GM19238 (cell line): ENCODE measurements around the gene SRGN.
"Not testable (repeated sequence)": the region's sequence is repeated elsewhere in the genome, so short reads cannot be mapped to it uniquely, and the experiment has no call there.

Experiments
- DNase-seq: peaks from one replicate; pipeline ENCODE4 v3.0.0; 2011; ENCODE audit warnings: low spot score; ENCODE audit not compliant: insufficient read length

Gene SRGN, protein sequence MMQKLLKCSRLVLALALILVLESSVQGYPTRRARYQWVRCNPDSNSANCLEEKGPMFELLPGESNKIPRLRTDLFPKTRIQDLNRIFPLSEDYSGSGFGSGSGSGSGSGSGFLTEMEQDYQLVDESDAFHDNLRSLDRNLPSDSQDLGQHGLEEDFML

DNA sequence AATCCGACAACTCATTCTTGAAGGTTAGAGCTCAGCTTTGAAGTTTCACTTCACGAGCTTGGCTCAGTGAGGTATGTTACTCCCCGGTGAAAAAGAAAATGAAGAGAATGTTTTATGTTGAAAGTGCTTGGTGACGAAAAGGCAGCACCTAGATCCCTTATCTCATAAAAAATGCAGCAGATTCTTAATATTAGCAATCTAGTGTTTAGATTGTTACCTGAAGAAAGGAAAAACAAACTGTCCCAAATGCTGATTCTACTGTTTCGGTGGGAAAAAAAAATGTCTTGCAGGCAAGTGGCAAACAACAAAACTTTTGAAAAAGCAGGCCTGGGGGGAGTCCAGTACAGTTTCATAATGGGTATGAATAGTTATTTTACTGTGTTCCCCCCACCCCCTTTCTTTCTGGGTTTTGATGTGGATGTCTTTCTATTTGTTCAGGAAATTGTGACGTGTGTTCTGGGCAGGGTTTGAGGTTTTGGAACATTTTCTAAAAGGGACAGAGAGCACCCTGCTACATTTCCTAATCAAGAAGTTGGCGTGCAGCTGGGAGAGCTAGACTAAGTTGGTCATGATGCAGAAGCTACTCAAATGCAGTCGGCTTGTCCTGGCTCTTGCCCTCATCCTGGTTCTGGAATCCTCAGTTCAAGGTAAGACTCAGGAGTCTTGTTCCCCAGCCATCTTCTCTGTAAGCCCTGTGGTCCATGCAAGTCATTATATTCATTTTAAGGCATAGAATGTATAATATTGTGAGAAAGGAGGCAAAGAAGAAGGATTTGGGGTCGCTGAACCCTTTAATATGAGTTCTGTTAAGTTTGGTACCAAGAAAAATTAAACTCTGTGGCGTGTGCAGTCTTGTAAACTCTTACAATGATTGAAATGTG lies at the start of gene SRGN:
Gene SRGN, plus strand, starts transcription at position 514 of the 881 bp plus-strand sequence. Its CDS starts 55 bp downstream, at position 569.
- DNase-seq: peak; percentile 41

DNA sequence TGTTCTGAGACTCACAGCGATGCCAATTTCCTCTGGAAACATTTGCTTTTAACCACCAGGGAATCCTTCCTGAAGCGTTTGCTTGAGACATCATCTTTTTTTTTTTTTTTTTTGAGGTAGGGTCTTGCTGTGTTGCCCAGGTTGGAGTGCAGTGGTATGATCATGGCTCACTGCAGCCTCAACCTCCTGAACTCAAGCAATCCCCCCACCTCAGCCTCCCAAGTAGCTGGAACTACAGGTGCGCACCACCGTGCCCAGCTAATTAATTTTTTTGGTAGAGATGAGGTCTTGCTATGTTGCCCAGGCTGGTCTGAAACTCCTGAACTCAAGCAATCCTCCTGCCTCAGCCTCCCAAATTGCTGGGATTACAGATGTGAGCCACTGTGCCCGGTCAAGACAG lies 47.0 kb upstream of the SRGN start:
- not testable (repeated sequence) for DNase-seq

DNA sequence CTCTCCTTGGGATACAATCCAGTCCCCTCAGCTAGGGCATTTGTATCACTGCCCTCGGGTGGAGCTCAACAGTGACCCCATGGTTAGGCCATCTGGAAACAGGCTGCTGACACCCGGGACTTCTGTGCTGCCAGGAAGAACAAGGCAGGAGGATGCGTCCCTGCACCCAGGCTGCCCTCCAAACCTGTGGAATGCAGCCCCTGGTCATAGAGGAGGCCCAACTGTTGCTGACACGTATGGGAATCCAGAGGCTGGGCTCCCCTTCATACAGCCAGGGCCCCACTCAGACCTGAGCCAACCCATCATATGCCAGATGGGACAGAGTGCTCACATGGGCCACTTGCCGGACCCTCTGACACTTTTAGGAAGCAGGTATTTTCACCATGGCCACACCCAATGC lies 45.5 kb upstream of the SRGN start:
- no peak for DNase-seq

DNA sequence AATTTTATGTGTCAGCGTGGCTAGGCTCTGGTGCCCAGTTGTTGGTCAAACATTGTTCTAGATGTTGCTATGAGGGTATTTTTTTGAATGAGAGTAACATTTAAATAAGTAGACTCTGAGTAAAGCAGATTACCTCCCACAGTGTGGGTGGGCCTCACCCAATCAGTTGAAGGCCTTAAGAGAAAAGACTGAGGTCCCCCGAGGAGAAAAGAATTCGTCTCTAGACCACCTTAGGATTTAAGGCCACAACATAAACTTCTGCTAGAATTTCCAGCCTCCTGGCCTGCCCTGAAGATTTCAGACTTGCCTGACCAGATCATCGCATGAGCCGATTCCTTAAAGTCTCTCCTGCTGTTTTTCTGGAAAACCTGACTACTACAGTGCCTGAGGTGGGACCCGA lies 45.1 kb upstream of the SRGN start:
- no peak for DNase-seq

DNA sequence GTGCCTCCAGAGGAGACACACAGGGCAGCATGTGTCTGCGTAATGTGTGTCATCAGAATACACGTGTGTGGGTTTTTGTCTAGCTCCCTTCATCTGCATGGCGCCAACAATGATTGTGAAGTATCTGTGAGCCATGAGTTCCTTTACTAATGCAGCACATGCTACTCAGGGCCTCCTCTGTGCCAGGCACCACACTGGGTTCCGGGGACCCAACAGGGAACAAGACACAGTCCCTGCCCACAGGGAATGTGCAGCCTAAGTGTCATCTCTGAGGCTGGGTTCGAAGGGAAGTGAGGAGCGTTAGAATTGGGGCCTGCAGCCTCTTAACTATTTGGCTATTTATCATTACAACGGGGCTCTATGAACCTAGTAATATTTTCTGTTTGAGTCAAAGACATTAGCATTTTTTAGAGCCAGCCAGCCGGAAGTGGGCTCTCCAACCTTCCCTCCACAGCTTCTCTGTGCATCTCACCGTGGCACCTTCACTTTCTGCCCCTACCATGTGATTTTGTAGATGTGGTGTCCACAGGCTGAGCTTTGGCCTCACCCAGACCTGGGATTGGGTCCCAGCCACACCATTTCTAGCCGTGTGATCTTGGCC lies 43.9 kb upstream of the SRGN start:
- DNase-seq: no peak

DNA sequence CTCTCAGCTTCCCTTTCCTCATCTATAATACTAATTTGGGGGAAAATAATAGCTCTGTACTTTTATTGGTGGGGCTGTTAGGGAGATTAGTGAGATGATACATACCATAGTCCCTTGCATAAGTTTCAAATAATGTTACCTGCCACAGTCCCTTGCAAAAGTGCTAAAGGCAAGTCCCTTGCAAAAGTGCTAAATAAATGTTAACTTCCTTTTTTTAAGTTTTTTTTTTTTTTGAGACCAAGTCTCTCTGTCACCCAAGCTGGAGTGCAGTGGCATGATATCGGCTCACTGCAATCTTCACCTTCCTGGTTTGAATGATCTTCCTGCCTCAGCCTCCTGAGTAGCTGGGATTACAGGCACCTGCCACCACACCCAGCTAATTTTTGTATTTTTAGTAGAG lies 43.4 kb upstream of the SRGN start:
- no peak for DNase-seq

DNA sequence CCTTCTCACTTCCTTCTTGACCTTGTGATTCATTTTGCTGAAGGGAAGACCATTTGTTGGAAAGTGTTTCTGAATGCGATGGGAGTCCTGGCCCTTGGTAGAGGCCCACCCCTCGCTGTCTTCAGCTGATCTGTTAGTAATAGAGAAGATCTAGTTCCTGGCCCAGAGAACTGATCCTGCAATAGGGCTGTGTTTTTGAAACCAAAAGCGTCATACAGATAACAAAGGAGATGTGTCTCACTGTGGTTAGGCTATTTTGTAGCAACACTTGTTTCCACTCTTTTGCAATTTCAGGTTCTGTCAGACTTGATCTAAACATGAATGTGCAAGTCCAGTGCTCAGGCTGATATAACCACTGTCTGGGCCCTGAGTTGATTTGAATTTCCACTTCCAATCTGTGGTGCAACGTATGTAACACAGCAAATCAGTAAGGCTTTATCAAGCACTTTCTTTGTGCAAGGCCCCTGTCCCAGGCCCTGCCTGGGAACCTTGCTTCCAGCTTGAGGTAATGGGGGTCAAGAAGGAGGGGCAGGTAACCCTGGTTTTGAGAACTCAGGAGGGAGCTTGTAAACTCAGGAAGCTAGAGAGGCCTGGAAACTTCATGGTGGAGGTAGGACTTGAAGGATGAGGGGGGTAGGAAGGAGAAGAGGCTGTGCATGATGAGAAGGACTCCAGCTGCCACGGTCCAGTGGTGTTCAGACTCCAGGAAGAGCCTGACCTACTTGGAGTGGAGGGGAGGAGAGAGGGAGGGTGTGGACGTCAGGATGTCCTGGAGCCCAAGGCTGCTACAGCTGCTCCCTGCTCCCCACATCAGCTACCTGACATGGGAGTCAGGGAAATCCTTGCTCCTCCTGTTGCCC lies 42.2 kb upstream of the SRGN start:
- DNase-seq: peak; percentile 37

DNA sequence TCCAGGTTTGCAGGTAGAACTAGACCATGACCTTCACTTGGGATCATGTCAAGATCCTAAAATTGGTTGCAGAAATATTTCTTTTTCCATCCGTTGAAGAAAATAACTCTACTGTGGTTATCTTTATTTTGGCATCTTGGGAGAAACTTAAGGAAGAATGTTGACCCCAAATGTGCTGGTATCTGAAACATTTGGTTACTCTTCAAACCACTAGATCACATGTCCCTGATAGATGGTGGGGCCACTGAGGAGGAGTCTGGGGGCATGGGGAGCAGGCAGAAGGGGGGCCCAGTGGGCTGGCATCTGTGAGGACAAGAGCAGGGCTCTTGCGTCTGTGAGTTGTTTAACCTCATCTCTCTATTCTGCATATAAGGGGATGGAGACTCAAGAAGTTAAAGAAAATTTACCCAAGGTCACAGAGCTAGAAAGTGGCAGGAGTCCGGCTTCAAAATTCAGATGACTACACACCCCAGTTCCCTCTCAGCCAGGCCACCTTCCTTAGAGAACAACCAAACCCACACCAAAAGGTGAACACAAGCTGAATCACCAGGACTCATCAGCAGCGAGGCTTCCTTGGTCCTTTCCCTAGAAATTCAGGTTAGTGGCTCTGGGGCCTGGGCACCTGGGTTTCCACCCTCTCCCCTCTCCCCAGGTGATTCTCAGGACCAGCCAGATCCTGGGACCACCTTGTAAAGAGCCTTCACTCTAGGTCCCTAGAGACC lies 40.6 kb upstream of the SRGN start:
- no peak for DNase-seq

DNA sequence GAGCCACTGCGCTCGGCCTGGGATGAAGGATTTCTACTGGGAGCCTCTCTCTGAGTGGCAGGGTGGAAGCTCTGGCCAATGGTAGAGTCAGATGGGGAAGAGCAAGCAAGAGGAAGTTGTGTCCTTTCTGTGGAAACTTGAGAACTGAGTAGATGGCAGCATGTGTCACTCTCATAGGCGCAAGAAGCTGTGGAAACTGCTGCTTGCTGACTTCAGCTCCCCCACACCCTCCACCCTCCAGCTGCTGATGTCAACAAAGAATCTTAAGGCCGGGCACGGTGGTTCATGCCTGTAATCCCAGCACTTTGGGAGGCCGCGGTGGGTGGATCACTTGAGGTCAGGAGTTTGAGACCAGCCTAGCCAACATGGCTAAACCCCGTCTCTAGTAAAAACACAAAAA lies 39.8 kb upstream of the SRGN start:
- no peak for DNase-seq

DNA sequence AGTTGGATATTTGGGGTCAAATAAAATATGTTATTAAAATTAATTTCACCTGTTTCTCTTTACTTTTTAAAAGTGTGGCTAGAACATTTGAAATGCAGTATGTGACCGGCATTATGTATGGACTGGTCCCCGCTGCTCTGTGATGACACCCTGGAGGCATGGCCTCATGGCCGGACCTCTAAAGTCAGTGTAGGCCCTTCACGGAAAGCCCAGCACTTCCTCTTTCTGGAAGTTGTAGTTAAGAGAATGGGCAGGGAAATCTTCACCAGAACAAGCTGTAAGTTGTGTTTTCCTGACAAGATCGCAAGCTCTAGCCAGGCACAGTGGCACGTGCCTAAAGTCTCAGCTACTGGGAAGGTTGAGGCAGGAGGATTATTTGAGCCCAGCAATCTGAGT lies 38.3 kb upstream of the SRGN start:
- DNase-seq: no peak

DNA sequence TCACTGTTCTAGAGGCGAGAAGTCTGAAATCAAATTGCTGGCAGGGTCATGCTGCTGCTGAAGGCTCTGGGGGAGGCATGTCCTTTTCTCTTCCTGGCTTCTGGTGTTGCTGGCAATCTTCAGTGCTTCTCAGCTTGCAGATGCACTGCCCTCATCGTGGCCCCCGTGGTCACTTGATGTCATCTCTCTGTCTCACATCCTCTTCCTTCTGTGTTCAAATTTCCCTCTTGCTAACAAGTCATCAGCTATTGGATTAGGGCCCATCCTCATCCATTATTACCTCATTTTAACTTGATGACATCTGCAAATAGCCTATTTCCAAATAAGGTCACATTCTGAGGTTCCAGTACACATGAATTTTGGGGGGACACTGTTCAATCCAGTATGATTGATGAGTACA lies 36.6 kb upstream of the SRGN start:
- no peak for DNase-seq

DNA sequence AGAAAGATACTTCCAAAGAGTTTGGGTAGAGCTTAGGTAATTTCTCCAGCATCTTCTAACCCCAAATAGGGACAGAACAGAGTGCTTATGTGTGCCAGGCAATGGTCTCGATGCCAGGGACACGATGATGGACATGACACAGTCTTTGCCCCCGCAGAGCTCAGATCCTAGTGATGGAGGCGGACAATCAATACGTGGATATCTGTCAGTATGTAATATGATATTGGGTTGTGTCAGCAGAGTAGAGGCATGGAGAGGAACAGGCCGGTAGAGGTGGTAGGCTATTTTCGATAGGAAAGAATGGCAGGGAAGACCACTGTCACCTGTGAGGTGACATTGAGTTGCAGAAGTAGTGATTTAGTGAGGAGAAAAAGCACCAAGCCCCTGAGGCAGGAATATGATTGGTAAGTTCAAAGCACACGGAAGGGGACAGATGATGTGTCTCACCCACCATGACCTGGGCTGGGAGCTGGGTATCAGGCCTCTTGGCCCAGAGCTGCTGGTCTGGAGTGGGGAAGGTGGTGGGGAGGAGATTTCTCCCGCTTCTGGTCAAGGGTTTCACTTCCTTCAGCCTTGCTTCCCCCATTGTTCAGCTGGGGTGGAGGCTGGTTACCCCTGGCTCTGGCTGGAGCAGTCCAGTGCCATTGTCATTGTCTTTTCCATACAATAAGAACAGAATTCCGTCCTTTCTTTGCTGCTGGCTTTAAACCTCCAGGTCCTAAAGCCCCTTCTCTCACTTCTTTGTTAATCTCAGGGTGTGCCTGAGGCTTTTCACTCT lies 36.0 kb upstream of the SRGN start:
- DNase-seq: no peak

DNA sequence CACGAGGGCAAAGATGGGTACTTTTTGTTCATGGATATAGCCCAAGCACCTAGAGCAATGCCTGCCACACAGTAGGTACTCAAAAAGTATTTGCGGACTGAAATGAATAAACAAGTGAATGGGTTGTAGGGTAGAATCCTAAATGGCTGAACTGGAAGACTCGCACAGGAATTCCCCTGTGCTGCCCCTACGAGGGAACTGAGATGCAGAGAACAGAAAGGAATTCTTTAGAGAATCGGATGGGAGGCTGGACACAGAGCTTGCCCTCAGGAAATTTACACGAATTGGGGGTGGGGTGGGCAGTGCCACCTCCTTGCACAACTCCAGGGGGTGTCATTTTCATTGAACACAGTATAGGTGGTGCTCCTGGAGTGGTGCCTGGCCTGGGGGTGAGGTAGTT lies 35.2 kb upstream of the SRGN start:
- DNase-seq: no peak

DNA sequence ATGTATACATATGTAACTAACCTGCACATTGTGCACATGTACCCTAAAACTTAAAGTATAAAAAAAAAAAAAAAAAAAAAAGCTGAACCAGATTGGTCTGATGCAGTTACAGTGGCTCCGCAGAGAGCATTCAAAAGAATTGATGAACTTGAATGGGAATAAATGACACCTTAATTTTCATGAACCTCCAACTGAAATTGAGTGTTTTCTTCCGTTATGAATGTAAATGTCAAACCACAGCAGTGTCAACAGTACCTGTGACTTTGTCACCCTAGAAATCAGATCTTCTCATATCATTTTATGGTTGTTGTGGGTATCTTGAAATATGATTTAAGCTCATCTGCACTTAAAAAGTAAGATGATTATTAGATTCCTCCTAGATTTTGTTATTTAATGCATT lies 32.7 kb upstream of the SRGN start:
- DNase-seq: no peak

DNA sequence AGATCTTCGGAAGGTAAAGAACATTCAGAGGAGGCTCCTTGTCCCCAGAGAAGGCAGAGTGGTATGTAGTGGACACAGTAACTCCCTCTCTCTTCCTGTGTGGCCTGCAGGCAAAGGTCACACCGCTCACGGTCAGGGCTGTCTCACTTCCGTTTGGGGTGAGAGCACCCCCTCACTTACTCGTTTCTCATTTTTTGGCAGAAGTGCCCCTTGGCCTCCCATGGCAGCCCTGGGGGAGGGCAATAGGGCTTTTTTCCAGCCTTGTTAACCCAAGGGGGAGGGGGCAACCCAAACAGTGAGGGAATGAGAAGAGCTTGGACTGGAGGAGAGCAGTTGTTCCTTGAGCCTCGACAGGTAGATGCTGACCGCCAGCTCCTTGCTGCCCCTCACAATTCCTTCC lies 31.8 kb upstream of the SRGN start:
- no peak for DNase-seq

DNA sequence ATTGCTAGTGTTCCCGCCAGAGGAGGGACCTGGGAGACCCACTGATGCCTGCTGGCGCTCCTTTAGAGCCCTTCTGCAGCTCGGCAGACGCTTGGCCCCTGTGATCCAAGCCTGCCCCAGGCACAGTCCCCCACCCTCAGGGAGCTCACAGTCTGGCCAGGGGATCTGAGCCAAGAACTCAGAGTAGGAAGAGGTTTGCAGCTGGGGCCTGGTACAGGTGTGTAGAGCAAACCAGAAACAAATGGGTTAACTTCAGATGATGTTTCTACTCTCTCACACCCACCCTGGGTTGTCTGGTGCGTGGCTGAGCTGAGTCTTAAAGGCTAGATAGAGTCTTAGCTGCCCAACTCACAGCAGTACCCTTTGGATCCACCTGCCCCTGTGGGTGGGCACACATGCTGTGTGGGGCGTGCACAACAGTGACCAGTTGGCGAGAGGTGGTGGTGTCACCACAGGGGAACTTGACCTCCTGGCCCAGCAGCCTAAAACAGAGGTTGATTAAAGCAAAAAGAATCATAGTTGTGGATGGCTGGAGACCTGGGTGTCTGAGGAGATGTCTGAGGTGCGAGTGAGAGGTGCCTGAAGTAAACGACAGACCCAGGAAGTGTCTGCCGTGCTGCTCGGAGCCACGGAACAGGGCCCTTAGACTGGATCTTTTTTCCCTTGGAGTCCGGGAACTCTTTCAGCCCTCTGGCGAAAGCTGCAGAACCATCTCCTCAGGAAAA lies 31.2 kb upstream of the SRGN start:
- DNase-seq: no peak

DNA sequence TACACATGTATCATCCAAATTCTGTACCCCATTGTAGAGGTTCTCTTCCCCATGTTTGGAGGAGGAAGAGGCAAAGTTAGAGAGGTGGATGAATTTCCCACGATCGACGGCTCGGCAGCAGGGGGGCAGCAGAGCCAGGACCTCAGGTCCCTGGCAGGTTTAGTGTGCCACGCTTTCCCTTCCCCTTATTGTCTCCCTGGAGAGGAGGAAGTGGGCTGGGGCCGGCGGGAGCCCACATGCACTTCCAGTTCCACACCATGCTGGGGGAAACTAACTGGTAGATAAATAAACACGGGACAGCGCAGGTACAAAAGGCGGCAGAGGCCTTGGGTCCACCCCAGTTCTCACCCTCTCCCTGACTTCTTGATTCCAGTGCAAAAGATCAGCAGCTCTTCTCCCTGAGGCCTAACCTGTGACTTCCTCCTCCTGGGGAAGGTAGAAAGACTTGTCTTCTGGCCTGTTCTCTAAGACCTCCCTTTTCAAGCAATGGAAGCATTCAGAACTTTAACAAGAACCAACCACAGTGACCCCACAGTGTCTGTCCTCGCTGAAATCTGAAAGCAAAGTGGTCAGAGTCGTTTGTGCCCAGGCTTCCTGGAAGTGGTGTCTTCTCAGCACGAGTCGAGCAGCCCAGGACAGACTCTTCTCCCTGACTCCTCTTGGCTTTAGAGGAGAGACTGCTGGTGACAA lies 30.5 kb upstream of the SRGN start:
- DNase-seq: no peak

DNA sequence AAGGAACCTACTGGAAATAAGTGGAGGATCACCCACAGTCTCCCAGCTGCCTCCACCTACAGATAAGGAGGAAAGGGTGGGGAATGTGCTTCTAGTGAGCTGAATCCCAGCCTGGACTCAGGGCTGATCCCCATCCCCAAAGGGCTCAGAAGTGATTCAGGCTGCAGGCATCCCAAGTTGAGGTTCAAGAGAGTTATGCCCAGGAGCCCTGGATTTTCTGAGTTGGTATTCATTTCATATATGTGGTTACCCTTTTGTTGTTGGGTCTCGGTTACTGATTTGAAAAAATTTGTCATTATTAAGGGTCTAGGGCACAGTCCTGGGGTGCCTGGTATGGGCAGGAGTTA lies 30.0 kb upstream of the SRGN start:
- no peak for DNase-seq

DNA sequence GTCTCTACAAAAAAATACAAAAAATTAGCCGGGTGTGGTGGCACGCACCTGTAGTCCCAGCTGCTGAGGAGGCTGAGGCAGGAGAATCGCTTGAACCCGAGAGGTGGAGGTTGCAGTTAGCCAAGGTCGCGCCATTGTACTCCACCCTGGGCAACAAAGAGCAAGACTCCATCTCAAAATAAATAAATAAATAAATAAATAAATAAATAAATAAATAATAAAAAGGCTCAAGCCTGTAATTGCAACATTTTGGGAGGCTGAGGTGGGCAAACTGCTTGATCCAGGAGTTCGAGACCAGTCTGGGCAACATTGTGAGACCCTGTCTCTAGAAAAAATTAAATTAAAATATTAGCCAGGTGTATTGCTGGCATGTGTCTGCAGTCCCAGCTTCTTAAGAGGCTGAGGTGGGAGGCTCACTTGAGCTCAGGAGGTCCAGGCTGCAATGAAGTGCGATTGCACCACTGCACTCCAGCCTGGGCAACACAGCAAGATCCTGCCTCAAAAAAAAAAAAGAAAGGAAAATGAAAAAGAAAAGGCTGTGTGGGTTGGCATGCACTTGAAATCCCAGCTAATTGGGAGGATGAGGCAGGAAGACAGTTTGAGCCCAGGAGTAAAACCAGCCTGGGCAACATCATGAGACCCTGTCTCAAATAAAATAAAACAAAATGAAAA lies 27.6 kb upstream of the SRGN start:
- DNase-seq: no peak
